Measurements from ENCODE around the gene ANO1.

DNA sequence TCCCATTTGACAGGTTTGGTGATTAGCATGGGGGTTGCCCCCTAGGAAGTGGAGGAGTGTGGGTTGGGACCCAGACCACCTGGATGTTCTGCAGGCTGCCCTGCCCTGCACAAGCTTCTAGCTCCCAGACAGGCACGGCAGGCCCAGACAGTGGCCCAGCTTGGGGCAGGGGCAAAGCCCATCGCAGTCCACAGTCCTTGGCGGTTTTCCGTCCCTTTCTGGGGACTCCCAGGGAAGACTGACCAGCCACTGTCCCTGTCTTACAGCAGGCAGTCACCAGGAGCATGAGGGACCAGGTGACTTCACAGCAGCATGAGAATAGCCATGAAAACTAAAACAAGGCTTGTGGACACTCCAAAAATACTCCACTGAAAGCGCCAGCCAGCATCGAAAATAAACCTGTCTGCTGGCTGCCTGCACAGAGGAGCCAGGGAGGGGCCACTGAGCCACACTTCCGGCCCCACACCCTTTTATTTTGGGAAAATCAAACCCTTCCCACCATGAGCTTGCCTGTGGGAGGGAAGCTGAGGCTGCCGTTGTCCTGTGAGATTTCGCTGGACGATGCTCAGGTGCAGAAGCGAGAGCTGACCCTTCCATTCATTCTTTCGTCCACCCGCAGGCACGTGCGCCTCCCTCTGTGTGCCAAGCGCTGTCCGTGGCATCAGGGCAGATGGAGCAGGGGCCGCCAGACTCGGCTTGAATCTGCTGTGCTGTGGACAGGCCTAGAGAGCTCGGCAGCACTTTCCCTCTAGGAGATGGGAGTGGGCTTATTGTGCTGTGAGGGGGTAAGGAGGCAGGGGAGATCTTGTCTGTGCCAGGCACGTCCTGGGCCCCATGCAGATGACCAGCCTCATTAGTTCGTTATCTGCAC, 153.0 kb downstream of the ANO1 start:
- TF ChIP-seq, protein P1, sequence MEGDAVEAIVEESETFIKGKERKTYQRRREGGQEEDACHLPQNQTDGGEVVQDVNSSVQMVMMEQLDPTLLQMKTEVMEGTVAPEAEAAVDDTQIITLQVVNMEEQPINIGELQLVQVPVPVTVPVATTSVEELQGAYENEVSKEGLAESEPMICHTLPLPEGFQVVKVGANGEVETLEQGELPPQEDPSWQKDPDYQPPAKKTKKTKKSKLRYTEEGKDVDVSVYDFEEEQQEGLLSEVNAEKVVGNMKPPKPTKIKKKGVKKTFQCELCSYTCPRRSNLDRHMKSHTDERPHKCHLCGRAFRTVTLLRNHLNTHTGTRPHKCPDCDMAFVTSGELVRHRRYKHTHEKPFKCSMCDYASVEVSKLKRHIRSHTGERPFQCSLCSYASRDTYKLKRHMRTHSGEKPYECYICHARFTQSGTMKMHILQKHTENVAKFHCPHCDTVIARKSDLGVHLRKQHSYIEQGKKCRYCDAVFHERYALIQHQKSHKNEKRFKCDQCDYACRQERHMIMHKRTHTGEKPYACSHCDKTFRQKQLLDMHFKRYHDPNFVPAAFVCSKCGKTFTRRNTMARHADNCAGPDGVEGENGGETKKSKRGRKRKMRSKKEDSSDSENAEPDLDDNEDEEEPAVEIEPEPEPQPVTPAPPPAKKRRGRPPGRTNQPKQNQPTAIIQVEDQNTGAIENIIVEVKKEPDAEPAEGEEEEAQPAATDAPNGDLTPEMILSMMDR (IDR thresholded peaks at IDR 0.05): no peak
- TF ChIP-seq ZFX (IDR thresholded peaks at IDR 0.05; ENCODE audit: borderline replicate concordance): no peak
